Measurements from ENCODE around the gene SYT8. TPM values are rescaled to one million over a fixed set of nuclear protein-coding genes. Genes with fewer than 3 reads are reported as not detected.

The SYT8 gene
- polyA plus RNA-seq, 1 of the 3 experiments (the other 2 are of a cell fraction): not detected

DNA sequence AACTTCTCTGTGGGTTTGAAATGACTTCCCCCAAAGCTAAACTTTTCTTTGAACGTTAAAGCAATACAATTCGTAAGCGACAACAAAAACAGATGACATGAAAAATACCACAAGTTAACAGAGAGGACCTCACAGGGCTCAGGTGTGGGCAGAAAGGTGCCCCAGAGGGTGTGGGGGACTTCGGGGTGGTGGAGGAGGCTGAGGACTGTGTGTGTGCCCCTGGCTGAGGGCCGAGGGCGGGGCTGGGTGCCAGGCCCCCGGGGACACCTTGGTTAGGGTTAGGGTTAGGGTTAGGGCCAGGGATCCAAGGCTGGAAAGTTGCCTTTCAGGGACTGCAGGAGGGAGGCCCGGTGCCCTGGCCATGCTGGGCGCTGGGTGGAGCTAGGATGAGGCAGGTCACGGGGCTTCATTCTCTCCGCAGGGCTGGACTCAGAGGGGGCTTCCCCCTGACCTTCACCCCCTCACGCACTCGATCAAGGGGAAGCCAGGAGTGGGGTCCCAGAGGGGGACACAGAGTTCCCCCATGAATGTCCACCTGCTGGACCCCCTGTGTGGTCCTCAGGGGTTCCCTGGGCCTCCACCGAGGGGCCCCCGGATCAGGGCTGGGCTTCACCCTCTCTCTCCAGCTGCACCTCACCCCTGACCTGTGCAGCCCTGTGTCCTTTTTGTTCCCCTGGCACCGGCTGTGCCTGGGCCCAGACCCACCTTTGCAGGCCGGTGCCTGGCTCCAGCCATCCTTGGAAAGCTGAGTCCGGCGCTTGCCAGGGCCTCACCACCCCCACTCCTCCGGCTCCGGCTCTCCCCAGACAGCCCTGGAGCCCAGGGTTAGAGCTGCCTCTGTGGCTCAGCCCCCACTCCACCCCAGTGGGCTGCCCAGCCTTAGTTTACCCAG lies 11.0 kb downstream of the SYT8 start:
- POLR2A ChIA-PET: no interaction called here
- Histone ChIP-seq H3K4me2 (no peak overlapping the region), H3K9ac (no peak overlapping the region), H3F3A (replicated peaks; ENCODE audit: insufficient read depth) (no peaks in the 10 kb centered on the region), H3K27ac (ENCODE audit: low read depth in 2 of 2, low read length in 1 of 2) (no peak overlapping the region), H3K4me3 (ENCODE audit: low read depth in 2 of 2, low read length in 1 of 2) (no peak overlapping the region), H3K9me2 (no peaks in the 10 kb centered on the region), H3K79me2 (ENCODE audit: insufficient read depth) (no peaks in the 10 kb centered on the region), H3K27me3 (ENCODE audit: insufficient read depth) (no peaks in the 10 kb centered on the region), H3K36me3 (replicated peaks in 1 of 2; ENCODE audit: control insufficient read depth in 1 of 2, insufficient read depth in 2 of 2, low read length in 1 of 2) (no peaks in the 10 kb centered on the region), H2AFZ (ENCODE audit: low read depth) (no peak overlapping the region), H3K4me1 (ENCODE audit: control insufficient read depth in 1 of 2, insufficient read depth in 2 of 2, low read depth in 1 of 2, low read length in 1 of 2) (peaks cover 0 to 2% of the 10 kb centered on the region in 2 experiments; a peak in 1 of 4 replicates), H4K20me1 (ENCODE audit: insufficient read depth) (no peaks in the 10 kb centered on the region), H3K9me3 (no peaks in the 10 kb centered on the region)
- DNase-seq: no peak
- TF ChIP-seq, protein P1, sequence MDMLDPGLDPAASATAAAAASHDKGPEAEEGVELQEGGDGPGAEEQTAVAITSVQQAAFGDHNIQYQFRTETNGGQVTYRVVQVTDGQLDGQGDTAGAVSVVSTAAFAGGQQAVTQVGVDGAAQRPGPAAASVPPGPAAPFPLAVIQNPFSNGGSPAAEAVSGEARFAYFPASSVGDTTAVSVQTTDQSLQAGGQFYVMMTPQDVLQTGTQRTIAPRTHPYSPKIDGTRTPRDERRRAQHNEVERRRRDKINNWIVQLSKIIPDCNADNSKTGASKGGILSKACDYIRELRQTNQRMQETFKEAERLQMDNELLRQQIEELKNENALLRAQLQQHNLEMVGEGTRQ (IDR thresholded peaks at IDR 0.05; ENCODE audit: borderline replicate concordance, low read depth, low read length): no peak
- TF ChIP-seq RFX5 (IDR thresholded peaks at IDR 0.05; ENCODE audit: low read length) (no peak), REST (IDR thresholded peaks at IDR 0.05; ENCODE audit: low read depth, low read length) (no peak), CHD2 (IDR thresholded peaks at IDR 0.05; ENCODE audit: low read length, partially characterized antibody) (no peak), GATA2 (CRISPR knock-in tag; IDR thresholded peaks at IDR 0.05) (no peak), FOSL2 (IDR thresholded peaks at IDR 0.05; ENCODE audit: borderline replicate concordance, low read depth) (no peak), NRF1 (IDR thresholded peaks at IDR 0.05; ENCODE audit: low read depth, low read length) (no peak), USF1 (IDR thresholded peaks at IDR 0.05; ENCODE audit: borderline replicate concordance, low read depth) (no peak), MXI1 (IDR thresholded peaks at IDR 0.05; ENCODE audit: low read depth, low read length) (no peak)
- TF ChIP-seq, protein P2, sequence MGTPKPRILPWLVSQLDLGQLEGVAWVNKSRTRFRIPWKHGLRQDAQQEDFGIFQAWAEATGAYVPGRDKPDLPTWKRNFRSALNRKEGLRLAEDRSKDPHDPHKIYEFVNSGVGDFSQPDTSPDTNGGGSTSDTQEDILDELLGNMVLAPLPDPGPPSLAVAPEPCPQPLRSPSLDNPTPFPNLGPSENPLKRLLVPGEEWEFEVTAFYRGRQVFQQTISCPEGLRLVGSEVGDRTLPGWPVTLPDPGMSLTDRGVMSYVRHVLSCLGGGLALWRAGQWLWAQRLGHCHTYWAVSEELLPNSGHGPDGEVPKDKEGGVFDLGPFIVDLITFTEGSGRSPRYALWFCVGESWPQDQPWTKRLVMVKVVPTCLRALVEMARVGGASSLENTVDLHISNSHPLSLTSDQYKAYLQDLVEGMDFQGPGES (IDR thresholded peaks at IDR 0.05; ENCODE audit: low read depth, low read length): no peak
- WGBS (ENCODE audit: low lambda C conversion rate): 64% methylated on average over 13 of the region's 21 CpGs
- CTCF ChIA-PET: interaction anchor here (1.0 to 4.6 kb wide), 10 partner anchors 7 to 311 kb away, joined by 4 to 29 read pairs (median 16); partner anchors contain the start of gene TNNI2
